GM21515 (cell line): ENCODE measurements around the gene TBX2.
"Not testable (repeated sequence)": the region's sequence is repeated elsewhere in the genome, so short reads cannot be mapped to it uniquely, and the experiment has no call there.

Source experiments
- ATAC-seq: cut with Tn5 transposase; IDR thresholded peaks from one replicate; pipeline ENCODE4 v1.9.1; 2021; ENCODE audit not compliant: unreplicated experiment

Gene TBX2

GRCh38 chr17:61429831-61430230 is 30.2 kb downstream of the TBX2 start:
- not testable (repeated sequence) for ATAC-seq

GRCh38 chr17:61431594-61432311 is 32.1 kb downstream of the TBX2 start:
- ATAC-seq: no peak

GRCh38 chr17:61436273-61436672 is 36.6 kb downstream of the TBX2 start:
- ATAC-seq: no peak

GRCh38 chr17:61436995-61437704 is 37.5 kb downstream of the TBX2 start:
- no peak for ATAC-seq

- no peak for ATAC-seq
These were observed 41.1 kb downstream of the TBX2 start for GRCh38 chr17:61440697-61441096.

- not testable (repeated sequence) for ATAC-seq
These were observed 41.9 kb downstream of the TBX2 start for GRCh38 chr17:61441507-61441906.

- ATAC-seq: no peak
These were observed 42.6 kb downstream of the TBX2 start for GRCh38 chr17:61442136-61442775.

GRCh38 chr17:61442878-61443474 is 43.3 kb downstream of the TBX2 start:
- ATAC-seq: no peak

GRCh38 chr17:61443475-61443882 is 43.8 kb downstream of the TBX2 start:
- no peak for ATAC-seq

- no peak for ATAC-seq
These were observed 44.4 kb downstream of the TBX2 start for GRCh38 chr17:61444075-61444474.

- ATAC-seq: no peak
These were observed 45.2 kb downstream of the TBX2 start for GRCh38 chr17:61444831-61445230.

- ATAC-seq: no peak
These were observed 47.7 kb downstream of the TBX2 start for GRCh38 chr17:61447358-61447757.

- no peak for ATAC-seq
These were observed 48.4 kb downstream of the TBX2 start for GRCh38 chr17:61448042-61448441.

- ATAC-seq: not testable (repeated sequence)
These were observed 49.5 kb downstream of the TBX2 start for GRCh38 chr17:61449140-61449539.

- no peak for ATAC-seq
These were observed 50.3 kb downstream of the TBX2 start for GRCh38 chr17:61449707-61450640.

GRCh38 chr17:61450641-61451537 is 51.2 kb downstream of the TBX2 start:
- no peak for ATAC-seq

GRCh38 chr17:61451538-61452300 is 52.1 kb downstream of the TBX2 start:
- ATAC-seq: no peak
